M059J (cell line): ENCODE data around the gene ITPR3. TPM values are rescaled to one million over a fixed set of nuclear protein-coding genes. Genes with fewer than 3 reads are reported as not detected.
A peak's percentile ranks its signal among the peaks of the same experiment; 100 is the strongest.

Experiments
- DNase-seq: peaks from one replicate; pipeline ENCODE4 v3.0.0-alpha.2; 2012; ENCODE audit warnings: low read depth
- total RNA-seq: library from RNA; depleted of rRNA; stranded (reverse); fragments of >200 nt; shearing (Covaris generic); gene quantifications from 2 replicates; pipeline ENCODE4 v1.2.3, GENCODE V29; 2014; rRNA removed

ITPR3 gene
- total RNA-seq, 1 experiment from 2014 or later, result 40.3 TPM

DNA sequence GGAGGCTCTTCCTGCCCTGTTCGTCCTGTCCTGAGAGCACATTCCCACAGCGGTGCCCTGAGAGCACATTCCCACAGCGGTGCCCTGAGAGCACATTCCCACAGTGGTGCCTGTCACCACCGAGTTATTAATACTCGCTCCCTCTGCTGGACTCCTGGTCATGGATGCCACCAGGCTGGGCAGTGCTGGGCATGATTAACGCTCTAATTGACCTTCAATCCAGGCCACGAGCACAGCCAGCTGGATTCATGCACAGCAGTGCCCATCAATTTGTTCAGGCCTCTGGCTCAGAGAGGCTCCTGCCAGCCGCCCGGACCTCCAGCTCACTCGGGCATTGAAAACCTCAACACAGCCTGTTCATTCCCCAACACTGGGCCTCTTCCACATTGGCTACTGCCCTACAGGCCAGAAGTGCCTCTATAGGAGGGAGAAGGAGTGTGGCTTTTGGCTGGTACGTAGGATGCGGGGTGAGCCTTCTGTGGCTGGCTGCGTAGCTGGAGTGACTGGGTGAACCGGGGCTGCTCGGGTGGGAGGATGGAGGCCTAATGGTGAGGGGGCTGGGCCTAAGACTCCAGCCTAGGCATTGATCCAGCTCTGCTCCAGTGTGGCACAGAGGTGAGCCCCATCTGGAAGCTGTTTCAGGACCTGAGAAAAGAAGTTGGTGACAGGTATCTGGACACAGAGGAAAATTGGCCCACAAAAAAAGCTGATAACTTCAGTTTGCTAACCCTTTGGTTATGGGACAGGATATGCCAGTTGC is 116.3 kb downstream of the ITPR3 start:
- no peak for DNase-seq

DNA sequence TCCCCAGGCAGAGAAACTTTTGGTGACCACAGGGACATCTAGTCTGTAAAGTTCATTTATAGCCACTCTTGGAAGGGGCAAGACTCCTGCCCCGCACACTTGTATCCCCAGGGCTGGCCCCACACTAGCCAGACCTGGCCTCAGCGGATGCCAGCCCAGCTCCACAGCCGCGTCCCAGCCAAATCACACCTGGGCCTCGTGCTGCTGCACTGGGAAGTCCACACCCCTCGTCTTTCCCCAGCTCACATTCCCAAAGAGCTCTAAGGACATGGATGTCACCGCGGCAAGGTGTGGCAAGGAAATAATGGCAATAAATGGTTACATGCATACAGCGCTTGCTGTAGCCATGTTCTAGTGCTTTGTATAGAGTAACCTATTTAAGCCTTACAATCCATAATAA is 117.0 kb downstream of the ITPR3 start:
- DNase-seq, result no peak

DNA sequence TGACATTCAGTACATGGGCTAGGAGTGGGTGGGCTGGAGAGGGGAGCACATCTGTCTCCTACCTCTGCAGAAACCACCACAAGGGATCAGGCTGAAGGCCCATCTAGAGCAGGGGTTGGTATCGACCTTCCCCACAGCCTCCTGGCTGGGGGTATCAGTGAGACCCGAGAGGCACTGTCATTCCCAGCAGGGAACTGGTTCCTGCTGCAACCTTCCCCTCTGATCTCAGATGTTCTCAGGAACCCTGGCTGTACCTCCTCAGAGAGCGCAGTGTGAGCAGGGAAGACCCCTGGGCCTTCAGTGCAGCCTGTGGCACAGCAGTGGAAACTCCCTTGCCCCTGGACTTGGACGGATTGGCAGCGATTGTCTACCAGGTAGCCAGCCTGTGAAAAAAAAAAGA is 117.8 kb downstream of the ITPR3 start:
- DNase-seq, result no peak

DNA sequence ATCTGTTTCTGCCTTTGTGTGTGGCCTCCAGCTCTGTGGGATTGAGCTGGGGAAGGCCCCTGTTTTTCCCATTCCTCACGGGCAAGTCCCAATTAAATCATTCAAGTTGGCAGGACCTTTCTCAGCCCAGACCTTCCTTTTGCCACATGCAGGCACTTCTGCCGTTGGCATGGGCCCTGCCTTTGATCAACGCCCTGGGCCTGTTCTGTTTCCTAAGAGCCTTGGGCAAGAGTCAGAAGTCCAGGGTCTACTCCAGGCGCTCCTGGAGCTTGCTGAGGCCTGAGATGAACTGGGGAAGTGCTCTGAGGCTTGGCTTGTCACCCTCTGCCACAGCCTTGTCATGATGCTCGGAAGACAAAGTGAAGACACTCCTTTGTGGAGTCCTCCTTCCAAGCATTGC is 118.4 kb downstream of the ITPR3 start:
- DNase-seq, result no peak

DNA sequence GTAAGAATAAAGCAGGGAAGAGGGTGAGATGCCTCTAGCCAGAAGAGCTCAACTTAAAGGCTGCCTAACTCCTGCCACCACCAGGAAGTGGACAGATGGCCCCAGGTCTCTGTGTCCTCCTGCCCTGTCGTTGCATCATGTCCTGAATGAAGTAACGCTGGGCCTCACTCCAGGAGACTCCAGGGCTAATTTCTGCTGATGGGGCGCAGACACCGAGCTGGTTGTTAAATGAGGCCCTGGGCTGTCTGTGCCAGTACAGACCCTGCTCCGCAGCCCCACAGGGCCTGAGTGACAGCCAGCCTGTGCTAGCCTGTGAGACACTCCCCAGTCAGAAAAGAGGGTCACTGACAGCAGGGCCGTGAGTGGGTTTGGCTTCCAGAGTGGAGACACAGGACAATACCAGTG is 119.1 kb downstream of the ITPR3 start:
- no peak for DNase-seq

DNA sequence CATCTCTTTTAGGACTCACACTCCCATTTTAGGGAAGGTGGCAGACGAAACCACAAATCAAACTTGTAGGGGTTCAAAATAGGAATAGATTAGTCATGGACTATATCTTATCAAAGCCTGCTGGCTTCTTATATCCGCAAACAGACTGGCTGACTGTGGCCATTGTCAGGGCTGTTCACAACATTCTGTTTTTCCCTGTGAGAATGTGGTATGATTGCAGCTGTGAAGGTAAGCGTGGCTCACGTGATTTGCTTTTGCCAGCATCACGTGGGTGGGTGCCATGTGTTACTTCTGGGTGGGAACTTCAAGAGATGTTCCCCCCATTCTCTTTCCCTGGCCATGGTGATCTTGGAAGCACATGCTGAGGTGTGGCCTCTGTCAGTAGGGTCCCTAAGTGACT is 119.7 kb downstream of the ITPR3 start:
- no peak for DNase-seq

DNA sequence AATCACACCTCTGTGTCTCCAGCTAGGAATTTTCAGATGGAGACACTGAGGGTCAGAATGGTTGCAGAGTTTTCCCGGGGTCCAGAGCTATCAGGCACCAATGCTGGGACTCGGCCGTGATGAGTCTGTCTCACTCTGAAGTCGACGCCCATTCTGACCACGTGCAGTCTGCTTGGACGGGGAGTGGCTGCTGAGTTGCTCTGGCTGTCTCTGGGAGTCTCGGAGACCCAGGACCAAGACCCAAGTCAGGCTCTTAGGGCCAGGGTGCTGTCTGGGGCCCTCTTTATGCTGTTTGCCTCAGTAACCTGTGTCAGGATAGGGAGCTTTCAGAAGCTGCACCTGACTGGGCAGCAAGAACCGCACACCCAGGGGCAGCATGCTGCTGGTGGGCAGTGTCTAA is 121.0 kb downstream of the ITPR3 start:
- no peak for DNase-seq

DNA sequence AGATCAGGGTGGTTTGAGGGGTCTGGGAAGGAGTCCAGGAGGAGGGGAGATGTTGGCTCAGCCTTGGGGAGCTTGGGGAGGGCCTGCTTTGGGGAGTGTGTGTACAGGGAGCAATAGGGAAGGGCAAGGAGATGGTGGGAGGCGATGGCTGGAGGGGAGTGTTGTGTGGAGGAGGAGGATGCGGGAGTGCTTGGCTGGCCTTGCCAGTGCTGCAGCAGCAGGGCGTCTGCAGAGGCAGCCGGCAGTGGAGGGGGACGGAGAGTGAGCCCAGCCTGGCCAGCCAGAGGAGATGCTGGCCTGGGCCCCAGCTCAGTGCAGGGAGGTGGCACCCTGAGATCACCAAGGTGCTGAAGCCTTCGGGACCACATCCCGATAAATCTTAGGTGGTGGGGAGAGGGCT is 121.7 kb downstream of the ITPR3 start:
- DNase-seq, result no peak

DNA sequence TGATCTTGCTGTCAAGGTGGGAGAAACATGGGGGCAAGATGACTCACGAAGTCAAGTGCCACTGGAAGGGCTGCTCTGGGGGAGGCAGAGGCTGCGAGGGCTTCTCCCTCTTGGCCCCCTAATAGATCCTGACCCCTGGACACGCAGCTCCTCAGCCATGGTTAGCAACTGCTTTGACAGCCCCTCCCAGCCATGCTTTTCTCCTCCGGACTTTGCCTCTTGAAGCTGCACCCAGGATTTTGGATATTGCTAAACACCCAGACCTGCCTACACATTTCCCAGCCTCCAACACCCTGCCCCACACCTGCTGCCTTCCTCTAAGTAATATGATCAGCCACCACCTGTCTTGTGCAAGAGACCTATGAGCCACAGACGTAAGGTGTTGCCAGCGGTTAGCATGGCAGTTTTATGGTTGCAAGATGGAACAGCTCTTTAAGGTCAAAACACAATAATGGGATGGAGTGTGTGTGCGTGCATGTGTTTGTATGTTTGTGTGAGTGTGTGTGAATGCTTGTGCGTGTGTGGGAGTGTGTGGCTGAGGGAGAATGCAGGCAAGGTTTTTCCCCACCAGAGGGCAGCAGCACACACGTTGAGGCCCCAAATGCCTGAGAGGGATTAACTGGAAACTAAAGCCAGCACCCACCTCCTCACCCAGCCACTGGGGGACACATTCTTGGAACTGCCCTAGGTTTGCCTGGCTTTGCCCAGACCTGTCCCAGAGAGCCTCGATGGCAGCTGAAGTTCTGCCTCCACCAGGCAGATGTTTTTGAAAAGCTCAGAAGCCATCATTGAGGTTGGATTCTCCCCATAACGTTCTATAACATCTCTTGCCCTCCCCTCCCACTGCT is 123.1 kb downstream of the ITPR3 start:
- DNase-seq, result peak; percentile 66

DNA sequence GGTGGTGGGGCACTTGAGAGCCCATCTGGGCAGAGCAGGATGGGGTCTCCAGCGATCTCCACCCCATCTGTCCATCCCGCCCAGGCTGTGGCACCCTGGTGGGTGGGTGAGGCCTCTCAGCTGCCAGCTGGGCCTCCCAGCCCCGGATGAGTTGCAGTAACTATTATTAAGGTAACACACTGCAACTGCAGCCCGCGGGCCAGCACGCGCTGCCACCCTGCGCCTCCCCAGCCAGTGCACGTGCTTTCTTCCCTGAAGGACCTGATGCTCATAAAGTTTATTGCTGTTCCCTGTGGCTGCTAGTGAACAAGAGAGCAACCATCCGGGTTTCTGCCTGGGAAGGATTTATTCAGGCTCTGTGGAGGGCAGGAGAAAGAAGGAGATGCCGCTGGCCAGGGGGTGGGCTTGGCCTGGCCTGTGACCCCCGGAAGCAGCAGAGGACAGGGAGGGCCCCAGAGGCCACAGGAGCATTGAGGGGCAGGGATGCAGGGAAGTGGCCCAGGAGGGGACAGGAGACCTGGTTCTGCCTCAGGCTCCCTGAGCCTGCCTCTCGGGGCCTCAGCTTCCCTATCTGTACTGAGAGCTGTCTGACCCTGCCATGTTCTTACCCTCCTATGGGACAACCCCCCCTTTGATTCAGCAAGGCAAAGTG is 123.9 kb downstream of the ITPR3 start:
- DNase-seq, result no peak

DNA sequence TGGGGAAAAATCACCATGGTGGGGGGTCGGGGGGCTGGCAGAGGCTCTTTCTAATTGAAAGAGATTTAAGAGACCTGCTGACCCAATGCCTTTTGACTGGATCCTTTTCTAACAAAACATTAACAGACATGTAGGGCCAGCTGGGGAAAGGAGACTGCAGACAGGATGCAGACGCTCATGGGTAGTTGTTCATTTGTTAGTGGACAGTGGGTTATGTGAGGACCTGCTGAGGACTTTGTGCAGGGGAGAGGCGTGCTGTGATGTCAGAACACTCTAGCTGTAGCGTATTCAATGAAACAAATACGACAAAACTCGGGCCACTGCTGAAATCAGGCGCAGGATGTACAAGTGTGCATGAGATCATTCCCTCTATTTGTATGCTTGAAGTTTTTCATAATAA is 124.4 kb downstream of the ITPR3 start:
- no peak for DNase-seq

Other genes with a start within 250 kb of the ITPR3 start
- 130 and 159 TPM in 2 replicates for gene KIFC1, start 229.5 kb upstream of the ITPR3 start, total RNA-seq
- 61.9 and 67.3 TPM in 2 replicates for gene PHF1, start 210.3 kb upstream of the ITPR3 start, total RNA-seq
- 610 and 623 TPM in 2 replicates for gene CUTA, start 203.2 kb upstream of the ITPR3 start, total RNA-seq
- gene SYNGAP1, start 201.3 kb upstream of the ITPR3 start, total RNA-seq, result 2.5 and 5.7 TPM in 2 replicates
- gene ZBTB9, start 166.7 kb upstream of the ITPR3 start, total RNA-seq, result 6.6 and 9.8 TPM in 2 replicates
- 34.0 and 43.7 TPM in 2 replicates for gene BAK1, start 41.0 kb upstream of the ITPR3 start, total RNA-seq
- 81.0 and 97.6 TPM in 2 replicates for gene UQCC2, start 90.4 kb downstream of the ITPR3 start, total RNA-seq
- gene IP6K3, start 125.6 kb downstream of the ITPR3 start, total RNA-seq, result 0.15 TPM in 1 of 2 replicates, not detected in the other
- gene LEMD2, start 167.8 kb downstream of the ITPR3 start, total RNA-seq, result 48.2 and 69.2 TPM in 2 replicates
- gene MLN, start 182.7 kb downstream of the ITPR3 start, total RNA-seq, result not detected in 2 replicates